Ishikawa (cell line): ENCODE data around the gene RUSC1.
A peak's percentile ranks its signal among the peaks of the same experiment; 100 is the strongest.

Experiments
- CEBPB ChIP-seq: IDR thresholded peaks from 2 replicates; pipeline ENCODE4 v1.6.1; 2012
- CREB1 ChIP-seq: IDR thresholded peaks from 2 replicates; pipeline ENCODE4 v1.6.1; 2012; ENCODE audit warnings: low read depth
- EGR1 ChIP-seq: IDR thresholded peaks from 2 replicates; pipeline ENCODE4 v1.6.1; 2012
- EP300 ChIP-seq: IDR thresholded peaks from 2 replicates; pipeline ENCODE4 v1.6.1; 2012; ENCODE audit warnings: borderline replicate concordance
- FOXM1 ChIP-seq: IDR thresholded peaks from 2 replicates; pipeline ENCODE4 v1.6.1; 2012; ENCODE audit warnings: low read depth, borderline replicate concordance
- MAX ChIP-seq: IDR thresholded peaks from 2 replicates; pipeline ENCODE4 v1.6.1; 2012
- NFIC ChIP-seq: IDR thresholded peaks from 2 replicates; pipeline ENCODE4 v1.6.1; 2012
- RAD21 ChIP-seq: IDR thresholded peaks from 2 replicates; pipeline ENCODE4 v1.6.1; 2012; ENCODE audit warnings: low read depth
- REST ChIP-seq: IDR thresholded peaks from 2 replicates; pipeline ENCODE4 v1.6.1; 2012; ENCODE audit warnings: low read depth, mild to moderate bottlenecking
- TAF1 ChIP-seq: IDR thresholded peaks from 2 replicates; pipeline ENCODE4 v1.6.1; 2012; ENCODE audit warnings: low read depth, mild to moderate bottlenecking
- TCF12 ChIP-seq: IDR thresholded peaks from 2 replicates; pipeline ENCODE4 v1.6.1; 2012; ENCODE audit warnings: low read depth
- TEAD4 ChIP-seq: IDR thresholded peaks from 2 replicates; pipeline ENCODE4 v1.6.1; 2012
- YY1 ChIP-seq: IDR thresholded peaks from 2 replicates; pipeline ENCODE4 v1.6.1; 2012; ENCODE audit warnings: low read depth
- ZBTB7A ChIP-seq: IDR thresholded peaks from 2 replicates; pipeline ENCODE4 v1.6.1; 2012; ENCODE audit warnings: low read depth
- TF ChIP-seq, protein P1 (sequence below): IDR thresholded peaks from 2 replicates; pipeline ENCODE4 v1.6.1; 2012

RUSC1 gene

GRCh38 chr1:155307247-155307740 is 13.4 kb upstream of the RUSC1 start:
- TF ChIP-seq REST, result no peak
- TF ChIP-seq RAD21, result peak; percentile 24; the same call in 1 of the 2 replicates

GRCh38 chr1:155308493-155309422 is 11.9 kb upstream of the RUSC1 start, which contains the start of gene FDPS:
TSS of gene FDPS (plus strand) at chr1:155308866. CDS start at chr1:155309790, 924 bp downstream.
- TF ChIP-seq CREB1 (peak; percentile 94), RAD21 (no peak), TEAD4 (no peak; the same call in 1 of the 2 replicates), REST (0 out of 2 replicates have a peak, but pooled peaks have one; percentile 19), ZBTB7A (no peak), EP300 (peak; percentile 51; the same call in 1 of the 2 replicates), FOXM1 (0 out of 2 replicates have a peak, but pooled peaks have one; percentile 8), TAF1 (peak; percentile 83), EGR1 (no peak), CEBPB (no peak), NFIC (peak; percentile 54), TCF12 (peak; percentile 74), YY1 (peak; percentile 62; the same call in 1 of the 2 replicates), MAX (peak; percentile 87)
- TF ChIP-seq, protein P1, sequence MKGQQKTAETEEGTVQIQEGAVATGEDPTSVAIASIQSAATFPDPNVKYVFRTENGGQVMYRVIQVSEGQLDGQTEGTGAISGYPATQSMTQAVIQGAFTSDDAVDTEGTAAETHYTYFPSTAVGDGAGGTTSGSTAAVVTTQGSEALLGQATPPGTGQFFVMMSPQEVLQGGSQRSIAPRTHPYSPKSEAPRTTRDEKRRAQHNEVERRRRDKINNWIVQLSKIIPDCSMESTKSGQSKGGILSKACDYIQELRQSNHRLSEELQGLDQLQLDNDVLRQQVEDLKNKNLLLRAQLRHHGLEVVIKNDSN, result peak; percentile 88

DNA sequence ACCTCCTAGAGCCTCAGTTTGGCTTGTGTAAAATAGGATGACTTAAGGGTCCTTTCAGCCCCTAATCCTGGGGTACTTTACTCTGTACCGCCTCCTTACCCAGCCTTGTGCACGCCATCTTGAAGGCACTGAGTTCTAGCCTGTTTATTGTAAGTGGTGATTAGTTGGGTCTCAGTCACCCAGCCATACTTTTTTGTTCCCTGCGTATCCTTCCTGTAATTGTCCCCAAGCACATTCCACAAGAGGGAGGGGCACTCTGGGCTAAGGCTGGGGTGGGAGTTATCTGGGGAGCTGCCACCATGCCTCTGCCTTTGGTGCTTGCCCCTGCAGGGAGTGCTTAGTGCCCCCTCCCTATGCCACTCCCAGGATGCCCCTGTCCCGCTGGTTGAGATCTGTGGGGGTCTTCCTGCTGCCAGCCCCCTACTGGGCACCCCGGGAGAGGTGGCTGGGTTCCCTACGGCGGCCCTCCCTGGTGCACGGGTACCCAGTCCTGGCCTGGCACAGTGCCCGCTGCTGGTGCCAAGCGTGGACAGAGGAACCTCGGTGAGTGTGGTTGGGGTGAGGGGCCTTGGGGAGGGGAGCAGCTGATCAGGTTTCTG is 11.2 kb upstream of the RUSC1 start:
- TF ChIP-seq FOXM1, result no peak
- TF ChIP-seq YY1, result peak; percentile 67; the same call in 1 of the 2 replicates
- TF ChIP-seq MAX, result no peak
- no peak for TF ChIP-seq CREB1
- TF ChIP-seq RAD21, result no peak
- TF ChIP-seq ZBTB7A, result no peak
- no peak for TF ChIP-seq TAF1
- TF ChIP-seq EGR1, result no peak
- TF ChIP-seq, protein P1, result no peak
- peak; percentile 85 for TF ChIP-seq NFIC
- TF ChIP-seq TCF12, result no peak; the same call in 1 of the 2 replicates
- TF ChIP-seq TEAD4, result peak; percentile 68
- TF ChIP-seq CEBPB, result no peak
- no peak for TF ChIP-seq REST
- TF ChIP-seq EP300, result 0 out of 2 replicates have a peak, but pooled peaks have one; percentile 9
